GM18508 (cell line): Measurements from ENCODE around the gene GMEB2.

ENCODE experiments used
- ATAC-seq: cut with Tn5 transposase; IDR thresholded peaks from one replicate; pipeline ENCODE4 v1.9.1; 2021; ENCODE audit warnings: moderate number of reproducible peaks; ENCODE audit not compliant: insufficient read depth, unreplicated experiment

Gene GMEB2

DNA sequence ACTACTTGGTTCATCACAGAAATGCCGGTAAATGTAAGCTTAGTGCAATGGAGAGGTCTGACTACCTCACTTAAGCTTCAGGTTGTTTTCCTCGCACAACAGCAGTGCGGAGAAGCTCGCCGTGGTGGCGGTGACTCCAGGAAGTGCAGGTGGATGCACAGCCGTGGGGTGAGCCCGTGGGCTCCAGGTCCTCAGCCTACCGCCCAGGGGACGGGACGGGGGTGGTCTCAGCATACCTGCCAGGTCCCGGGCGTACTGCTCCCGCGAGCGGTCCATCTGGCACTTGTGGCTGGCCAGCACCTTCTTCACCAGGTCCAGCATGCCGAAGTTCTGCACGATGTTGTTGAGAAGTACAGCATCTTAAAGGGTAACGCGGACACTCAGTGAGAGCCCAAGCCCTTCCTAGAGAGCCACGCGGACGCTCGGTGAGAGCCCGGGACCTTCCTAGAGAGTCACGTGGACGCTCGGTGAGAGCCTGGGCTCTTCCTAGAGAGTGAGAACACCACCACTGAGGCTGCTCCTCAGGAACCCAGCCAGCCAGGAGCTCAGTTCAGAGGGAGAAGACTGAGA, 35.0 kb downstream of the GMEB2 start:
- ATAC-seq: no peak

DNA sequence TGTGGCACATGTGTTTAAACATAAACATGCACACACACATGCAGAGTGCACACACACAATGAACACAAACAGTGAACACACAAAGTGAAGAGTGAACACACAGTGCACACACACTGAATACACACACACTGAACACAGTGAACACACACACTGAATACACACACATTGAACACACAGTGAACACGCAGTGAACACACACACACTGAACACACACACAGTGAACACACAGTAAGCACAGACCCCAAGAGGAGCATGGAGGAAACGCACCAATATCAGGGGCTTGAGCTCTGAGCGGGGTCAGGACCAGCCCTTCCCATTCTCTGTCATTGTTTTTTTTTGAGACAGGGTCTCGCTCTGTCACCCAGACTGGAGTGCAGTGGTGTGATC, 35.8 kb downstream of the GMEB2 start:
- ATAC-seq: no peak

DNA sequence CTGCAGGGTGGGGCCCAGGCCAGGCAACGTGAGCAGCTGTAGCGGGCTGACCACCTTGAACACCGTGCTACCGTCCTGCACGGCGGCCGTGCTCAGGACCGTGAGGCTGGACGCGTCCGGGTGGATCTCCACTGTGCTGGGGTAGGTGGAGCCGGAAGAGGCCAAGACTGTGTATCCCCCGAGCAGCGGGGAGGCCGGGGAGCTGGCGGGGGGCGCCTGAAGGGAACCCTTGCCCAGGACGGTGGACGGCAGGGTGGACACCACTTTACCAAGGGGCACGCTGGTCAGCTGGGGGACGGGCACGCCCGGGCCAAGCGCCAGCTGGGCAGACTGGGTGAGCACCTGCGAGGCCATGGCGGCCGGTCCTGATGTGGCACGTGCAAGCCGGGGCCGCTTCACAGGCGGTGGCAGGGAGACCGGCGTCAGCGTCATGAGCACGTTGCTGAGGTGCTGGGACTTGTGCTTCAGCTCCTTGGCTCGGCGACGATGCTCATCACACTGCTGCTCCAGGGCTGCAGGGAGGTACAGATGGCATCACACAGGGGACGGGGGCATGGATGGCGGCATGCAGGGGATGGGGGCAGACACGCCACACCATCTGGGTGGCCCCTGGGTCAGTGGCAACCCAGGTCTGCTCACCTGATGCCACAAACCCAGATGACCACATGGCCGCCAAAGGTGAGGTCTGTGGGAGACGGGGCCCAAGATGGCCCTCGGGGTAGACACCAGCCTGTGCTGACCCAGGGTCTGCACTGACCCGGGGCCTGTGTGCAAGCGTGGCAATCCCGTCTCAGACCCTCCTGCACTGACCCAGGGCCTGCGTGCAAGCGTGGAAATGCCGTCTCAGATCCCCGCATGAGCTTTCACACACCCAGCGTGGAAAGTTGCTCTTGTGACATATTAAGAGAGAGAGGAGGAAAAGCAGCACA, 36.4 kb downstream of the GMEB2 start:
- ATAC-seq: no peak

DNA sequence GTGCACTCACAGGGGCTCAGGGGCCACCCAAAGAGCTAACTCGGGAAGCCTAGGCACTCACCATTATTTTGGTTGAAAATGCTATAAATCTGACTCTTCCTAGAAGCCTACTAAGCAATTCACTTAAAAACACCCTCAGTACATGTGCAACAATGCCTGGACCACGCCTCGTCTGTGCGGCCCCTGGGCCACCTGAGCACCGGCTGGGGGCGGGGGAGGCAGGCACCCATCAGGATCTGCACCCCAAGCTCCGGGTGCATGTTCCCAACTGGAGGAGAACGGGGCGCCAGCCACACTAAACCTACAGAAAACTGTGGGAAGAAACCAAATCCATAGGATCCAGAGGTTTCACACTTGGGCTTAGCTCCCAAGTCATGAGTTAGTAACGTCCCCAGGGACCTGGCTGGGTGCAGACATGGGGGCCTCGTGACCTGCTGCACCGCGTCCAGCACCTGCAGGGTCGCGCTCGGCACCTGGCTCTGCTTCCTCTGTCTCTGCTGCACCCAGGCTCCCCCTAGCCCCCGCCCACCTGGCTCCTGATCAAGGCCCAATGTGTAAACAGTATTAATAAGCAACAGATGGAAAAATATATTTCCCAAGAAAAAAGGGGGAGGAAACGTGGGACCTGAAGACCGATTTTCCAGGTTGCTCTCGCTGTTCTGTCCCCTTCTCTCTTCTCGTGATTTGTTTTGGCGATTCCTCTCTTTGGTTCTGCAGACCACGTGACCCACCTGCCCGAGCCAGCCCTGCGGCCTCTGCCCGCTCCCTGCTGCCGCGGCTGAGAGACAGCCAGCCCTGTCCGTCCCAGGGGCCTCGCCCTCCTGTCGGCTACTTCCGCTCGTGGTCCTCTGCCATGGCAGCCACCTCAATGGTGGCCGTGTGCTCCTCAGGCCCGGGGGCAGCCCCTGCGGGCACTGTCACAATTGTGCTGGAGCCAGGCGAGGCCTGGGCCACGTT, 37.4 kb downstream of the GMEB2 start:
- ATAC-seq: no peak

DNA sequence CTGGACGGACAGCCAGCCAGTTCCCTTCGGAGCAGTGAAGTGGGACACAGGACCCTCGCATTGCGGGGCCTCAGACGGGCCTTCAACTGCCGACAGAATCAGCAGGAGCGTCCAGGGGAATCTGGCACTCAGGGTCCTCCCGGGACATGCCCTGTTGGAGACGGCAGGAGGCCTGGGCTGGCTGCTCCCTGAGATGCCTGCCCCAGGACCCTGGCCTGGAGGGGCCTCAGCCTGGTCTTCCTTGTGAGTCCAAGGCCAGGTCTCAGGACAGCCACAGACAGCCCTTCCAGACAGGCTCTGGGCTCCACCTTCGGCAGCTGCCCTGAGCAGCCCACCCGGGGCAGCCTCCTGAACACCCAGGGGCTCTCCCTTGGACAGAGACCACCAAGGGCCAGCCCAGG, 38.3 kb downstream of the GMEB2 start:
- ATAC-seq: no peak

DNA sequence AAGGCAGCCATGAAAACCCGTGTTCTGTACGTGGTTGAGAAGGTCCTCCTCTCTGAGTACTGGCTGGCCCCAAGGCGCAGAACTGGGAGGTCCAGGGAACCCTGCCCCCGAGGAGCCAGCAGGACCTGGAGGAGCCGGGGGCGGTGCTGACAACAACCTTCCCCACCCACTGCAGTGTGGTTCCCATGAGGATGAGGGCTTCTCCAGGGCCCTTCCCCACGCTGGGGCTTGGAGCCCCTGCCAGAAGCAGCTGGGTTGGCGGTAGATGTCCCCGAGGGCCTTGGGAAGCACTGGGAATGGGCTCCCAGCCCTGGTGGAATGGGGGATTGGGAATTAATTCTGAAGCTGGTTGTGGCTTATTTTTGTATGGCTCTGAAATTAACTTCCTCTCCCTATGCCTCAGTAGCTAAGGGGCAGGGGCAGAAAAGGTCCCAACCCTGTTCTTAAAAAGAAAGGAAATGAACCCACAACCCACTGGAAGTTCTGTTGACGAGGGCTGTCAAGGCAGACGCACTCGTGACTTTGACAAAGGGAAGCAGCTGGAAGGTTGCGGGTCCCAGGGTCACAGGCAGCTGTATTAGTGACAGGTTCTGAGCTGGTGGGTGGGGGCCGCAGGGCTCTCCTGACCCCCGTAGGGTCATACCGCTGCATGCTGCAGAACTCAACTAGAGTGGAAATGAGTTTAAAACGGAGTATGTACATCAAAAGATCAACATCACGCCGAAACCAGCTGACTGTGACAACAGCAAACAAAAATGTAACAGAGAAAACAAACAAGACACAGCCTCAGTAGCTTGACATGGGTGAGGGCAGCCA, 38.9 kb downstream of the GMEB2 start:
- no peak for ATAC-seq

DNA sequence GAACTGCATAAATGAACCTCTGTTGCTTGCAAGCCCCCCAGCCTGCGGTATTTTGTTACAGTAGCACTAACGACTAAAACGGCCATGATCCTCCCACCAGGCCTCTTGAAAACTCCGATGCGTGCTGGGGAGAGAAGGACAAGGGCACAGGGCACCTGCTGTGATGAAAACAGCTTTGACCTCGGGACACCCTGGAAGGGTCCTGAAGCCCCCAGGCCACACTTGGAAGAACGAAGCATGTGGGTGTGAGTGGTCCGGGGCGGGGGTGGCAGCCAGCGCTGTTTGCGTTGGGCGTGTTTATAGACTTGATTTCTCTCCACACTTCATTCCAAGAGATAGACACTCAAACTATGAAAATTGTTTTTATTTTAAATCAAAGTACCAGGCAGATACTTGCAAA, 39.6 kb downstream of the GMEB2 start:
- ATAC-seq: no peak

DNA sequence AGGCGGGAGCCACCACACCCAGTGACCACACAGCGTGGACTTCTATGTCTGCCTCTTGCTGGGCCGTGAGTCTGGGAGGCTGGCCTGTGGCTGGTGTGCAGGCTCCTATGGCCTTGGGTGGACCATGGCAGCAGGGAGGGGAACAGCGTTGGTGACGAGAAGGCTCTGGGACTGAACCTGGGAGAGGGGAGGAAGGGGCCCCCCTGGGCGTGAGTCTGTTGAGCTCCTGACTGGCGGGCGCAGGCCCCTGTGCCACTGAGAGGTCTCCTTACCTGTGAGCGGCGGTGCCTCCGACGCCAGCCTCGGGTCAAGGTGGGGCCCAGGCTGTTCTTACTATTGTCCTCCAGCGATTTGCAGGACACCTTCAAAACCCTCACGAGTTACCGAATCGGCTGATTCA, 40.1 kb downstream of the GMEB2 start:
- ATAC-seq: no peak

DNA sequence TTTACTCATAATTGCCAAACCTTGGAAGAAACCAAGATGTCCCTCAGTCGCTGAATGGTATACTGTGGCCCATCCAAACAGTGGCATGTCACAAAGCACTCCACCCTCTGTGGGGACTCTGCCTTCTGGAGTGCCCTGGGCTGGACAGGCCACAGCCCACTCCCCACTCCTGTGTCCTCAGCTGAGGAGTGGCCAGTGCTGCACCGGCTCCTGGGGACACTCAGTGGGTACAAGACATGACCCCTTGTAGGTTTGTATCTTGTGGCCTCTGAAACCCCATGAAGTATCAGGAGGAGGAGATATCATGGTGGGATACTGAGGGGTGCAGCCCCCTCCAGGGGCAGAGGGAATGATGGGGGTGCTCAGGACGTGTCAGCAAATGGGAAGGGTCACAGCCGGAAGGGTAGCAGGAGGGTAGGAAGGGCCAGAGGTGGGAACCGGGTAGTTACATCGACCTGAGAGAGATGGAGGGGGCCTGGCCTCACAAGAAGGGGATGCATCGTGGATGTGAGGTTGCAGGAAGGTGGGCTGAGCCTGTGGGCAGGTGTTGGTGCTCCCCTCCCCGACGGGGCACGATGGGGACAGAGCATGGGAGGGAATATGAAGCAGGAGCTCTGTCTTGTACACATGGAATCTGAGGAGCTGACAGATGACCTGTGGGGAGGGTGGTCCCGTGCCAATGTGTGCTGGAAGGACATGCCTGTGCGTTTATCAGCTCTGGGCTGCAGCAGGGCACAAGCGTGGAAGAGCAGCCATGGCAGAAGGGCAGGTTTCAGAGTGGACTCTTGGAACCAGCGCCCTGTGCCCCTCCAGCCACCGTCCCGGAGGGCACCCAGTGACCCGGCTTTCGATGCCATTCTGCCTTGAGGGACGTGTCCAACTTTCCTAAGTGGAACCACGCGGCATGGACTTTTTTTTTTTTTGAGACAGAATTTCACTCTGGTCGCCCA, 41.0 kb downstream of the GMEB2 start:
- no peak for ATAC-seq

DNA sequence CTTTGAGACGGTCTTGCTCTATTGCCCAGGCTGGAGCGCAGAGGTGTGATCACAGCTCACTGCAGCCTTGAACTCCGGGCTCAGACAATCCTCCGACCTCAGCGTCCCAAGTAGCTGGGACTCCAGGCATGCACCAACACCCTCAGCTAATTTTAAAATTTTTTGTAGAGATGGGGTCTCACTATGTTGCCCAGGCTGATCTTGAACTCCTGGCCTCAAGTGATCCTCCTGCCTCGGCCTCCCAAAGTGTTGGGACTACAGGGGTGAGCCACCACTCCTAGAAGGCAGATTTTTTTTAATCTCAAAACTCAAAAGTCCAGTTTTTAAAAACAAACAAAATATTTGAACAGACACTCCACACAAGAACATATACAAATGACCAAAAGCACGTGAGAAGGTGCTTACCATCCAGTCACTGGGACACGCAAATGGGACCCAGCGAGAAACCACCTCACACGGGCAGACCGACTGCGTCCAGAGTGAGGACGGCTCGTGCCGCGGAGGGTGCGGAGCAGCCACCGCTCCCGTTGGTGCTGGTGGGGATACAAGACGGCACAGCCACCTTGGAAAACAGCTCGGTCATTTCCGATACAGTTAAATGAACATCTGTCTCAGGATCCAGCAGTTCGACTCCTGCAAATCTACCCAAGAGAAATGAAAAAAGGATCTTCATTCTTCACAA, 44.4 kb downstream of the GMEB2 start:
- no peak for ATAC-seq

DNA sequence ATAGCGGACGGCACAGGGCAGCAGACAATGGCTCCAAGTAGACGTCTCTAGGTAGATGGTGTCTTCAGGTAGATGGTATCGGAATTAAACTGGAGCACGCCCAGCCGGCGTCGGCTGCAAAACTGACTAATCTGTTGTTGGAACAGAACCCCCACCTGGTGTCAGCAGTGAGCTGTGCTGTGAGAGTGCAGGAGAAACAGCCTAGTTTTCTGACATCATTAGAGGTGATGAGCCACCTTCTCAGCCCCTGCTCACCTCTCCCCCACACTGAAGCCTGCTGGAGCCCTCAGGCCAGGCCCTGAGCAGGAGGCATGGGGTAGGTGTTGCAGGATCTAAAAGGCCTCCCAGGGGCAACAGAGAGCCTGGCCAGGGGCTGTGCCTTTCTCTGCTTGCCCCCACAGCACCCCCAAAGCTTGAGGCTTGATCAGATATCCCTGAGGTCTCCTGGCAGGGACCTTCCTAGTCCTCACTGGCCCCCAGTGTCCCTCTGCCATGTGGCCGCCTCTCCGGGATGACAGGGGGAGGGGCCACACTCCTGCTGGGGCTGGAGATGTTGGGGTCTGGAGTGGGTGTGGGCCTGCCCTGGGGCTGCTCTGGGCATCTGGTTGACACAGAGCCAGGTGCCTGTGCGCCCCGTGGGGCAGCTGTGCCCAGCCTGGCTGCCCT, 46.0 kb downstream of the GMEB2 start:
- ATAC-seq: no peak

DNA sequence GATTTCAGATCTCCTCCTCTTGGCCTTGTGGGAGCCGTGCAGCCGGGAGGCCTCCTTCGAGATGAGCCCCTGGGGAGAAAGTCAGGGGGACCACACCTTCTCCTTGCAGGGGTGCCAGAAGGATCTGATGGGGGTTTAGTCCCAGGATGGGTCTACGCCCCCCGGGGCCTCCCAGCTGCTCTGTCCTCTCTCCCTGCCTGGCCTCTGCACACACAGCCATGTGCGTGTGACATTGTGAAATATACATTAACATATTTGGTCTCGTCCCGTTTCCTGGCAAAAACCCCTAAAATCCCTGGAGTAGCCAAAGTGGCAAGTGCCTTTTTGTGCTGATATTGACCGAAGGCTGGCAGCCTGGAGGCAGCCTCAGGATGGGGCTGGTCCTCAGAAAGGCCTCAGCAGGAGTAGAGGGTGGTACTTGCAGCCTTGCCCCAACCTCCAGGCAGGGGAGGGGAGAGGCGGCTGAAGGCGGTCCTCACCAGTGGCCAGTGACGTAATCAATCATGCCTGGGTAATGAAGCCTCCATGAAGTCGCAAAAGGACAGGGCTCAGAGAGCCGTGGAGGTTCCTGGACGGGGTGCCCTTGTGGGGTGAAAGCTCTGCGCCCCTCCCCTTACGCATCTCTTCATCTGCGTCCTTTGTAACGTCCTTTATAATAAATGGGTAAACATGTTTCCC, 47.7 kb downstream of the GMEB2 start:
- no peak for ATAC-seq

DNA sequence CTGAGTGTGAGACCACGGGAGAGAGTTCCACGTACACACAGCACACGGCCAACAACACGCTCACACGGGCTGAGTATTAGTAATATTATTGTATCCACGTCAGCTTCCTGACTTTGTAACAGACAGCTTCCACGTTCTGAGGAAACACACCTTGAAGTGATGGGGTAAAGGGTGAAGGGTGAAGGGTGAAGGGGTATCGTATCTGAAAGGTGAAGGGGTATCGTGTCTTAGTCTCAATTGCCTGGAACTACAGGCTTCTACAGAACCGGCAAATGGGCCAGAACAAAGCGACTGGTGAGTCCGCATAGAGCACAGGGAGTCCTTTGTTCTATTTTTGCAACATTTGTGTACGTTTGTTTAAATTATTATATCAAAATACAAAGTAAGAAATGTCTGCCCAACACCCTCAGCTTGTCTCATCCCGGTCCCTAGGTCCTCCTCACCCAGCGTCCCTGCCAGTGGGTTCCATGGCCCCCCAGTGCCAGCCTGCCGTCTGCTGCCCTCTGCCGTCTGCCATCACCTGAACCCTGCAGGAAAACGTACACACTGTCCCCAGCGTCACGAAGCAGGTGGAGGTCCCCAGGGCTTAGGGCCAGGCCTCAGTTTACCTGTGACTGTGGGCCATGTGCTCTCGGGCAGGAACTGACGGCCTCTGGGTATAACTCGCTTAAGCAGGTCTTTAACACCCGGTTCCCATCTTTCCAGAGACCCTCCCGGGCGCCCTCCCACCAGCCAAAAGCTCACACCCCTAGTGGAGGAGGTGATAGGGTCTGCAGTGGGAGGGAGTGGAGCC, 48.5 kb downstream of the GMEB2 start:
- no peak for ATAC-seq

DNA sequence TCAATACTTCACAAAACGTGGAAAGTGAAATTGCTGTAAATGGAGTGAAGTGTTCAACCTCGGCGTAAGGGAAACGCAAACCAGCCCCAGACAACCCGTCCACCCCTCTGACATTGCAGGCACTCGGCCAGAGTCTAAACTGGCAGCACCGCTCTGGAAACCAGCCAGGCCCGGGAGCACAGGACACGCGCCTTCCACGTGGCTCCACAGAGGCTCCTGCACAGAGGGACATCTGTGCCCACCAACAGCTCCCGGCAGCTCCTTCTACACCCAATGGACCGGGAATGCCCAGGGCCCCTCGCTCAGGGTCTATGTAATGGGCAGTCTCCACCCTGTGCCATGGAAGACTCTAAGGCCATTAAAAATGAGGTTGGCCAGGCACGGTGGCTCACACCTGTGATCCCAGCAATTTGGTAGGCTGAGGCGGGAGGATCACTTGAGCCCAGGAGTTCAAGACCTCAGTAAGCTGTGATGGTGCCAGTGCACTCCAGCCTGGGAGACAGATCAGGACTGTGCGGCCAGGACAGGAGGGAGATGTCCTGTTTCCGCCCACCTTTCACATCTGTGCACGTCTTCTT, 49.5 kb downstream of the GMEB2 start:
- no peak for ATAC-seq

DNA sequence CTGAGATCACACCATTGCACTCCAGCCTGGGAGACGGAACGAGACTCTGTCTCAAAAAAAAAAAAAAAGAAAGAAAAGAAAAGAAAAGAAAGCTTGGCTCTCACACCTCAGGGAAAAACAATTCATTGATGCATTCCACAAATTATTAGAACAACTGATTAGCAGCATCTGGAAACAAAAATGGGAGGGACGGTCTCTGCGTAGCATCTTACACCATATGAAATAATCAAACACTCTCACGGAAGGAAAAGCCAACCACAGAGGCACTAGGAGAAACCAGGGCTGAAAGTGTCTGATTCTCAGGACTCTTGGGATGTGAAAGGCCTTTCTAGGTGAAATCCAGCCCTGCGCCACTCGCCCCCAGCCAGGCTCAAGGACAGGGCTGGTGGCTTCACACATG, 50.6 kb downstream of the GMEB2 start:
- ATAC-seq: no peak
